ENCODE results near the gene CDYL2.
"Not testable (repeated sequence)": the region's sequence is repeated elsewhere in the genome, so short reads cannot be mapped to it uniquely, and the experiment has no call there.

The CDYL2 gene

GRCh38 chr16:80655751-80656150 is 148.6 kb downstream of the CDYL2 start:
- TF ChIP-seq, protein P1, sequence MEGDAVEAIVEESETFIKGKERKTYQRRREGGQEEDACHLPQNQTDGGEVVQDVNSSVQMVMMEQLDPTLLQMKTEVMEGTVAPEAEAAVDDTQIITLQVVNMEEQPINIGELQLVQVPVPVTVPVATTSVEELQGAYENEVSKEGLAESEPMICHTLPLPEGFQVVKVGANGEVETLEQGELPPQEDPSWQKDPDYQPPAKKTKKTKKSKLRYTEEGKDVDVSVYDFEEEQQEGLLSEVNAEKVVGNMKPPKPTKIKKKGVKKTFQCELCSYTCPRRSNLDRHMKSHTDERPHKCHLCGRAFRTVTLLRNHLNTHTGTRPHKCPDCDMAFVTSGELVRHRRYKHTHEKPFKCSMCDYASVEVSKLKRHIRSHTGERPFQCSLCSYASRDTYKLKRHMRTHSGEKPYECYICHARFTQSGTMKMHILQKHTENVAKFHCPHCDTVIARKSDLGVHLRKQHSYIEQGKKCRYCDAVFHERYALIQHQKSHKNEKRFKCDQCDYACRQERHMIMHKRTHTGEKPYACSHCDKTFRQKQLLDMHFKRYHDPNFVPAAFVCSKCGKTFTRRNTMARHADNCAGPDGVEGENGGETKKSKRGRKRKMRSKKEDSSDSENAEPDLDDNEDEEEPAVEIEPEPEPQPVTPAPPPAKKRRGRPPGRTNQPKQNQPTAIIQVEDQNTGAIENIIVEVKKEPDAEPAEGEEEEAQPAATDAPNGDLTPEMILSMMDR (IDR thresholded peaks at IDR 0.05; ENCODE audit: extremely low read depth, insufficient read depth, missing control alignments): no peak
- in situ Hi-C loops (cut with MboI; ENCODE audit: low pct_unique_long_range_greater_than_20kb, low sequenced_read_pairs, unreplicated experiment): no loop called here

GRCh38 chr16:80654094-80654862 is 150.1 kb downstream of the CDYL2 start:
- TF ChIP-seq, protein P1 (IDR thresholded peaks at IDR 0.05; ENCODE audit: extremely low read depth, insufficient read depth, missing control alignments): no peak
- in situ Hi-C loops (cut with MboI; ENCODE audit: low pct_unique_long_range_greater_than_20kb, low sequenced_read_pairs, unreplicated experiment): no loop called here

More at GRCh38 chr16:80655751-80656150, 148.6 kb downstream of the CDYL2 start:
- DNase-seq (ENCODE audit: low spot score): no peak

DNA sequence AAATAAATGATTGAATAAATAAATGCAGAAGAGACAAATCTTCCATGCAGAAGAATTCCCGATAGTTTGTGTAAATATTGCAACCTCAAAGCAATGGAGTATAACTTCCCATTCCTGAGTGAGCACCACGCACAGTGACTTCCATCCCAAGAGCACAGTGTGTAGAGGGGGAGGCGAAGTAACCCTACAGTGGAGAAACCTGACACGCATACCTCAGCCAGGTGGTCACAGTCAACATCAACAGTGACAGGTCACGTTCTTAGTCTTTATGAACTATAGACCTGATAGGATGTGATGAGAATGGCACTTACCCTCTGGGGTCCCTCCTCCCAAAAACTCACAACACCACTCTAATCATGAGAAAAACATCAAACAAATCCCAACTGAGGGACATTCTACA is 152.0 kb downstream of the CDYL2 start:
- TF ChIP-seq, protein P1 (IDR thresholded peaks at IDR 0.05; ENCODE audit: extremely low read depth, insufficient read depth, missing control alignments): no peak
- in situ Hi-C loops (cut with MboI; ENCODE audit: low pct_unique_long_range_greater_than_20kb, low sequenced_read_pairs, unreplicated experiment): no loop called here
- no peak for DNase-seq (ENCODE audit: low spot score)

More at GRCh38 chr16:80654094-80654862, 150.1 kb downstream of the CDYL2 start:
- DNase-seq (ENCODE audit: low spot score): no peak

- DNase-seq (ENCODE audit: low spot score); in situ Hi-C loops (cut with MboI; ENCODE audit: low pct_unique_long_range_greater_than_20kb, low sequenced_read_pairs, unreplicated experiment): not testable (repeated sequence)
Measured at GRCh38 chr16:80650281-80650680, 154.1 kb downstream of the CDYL2 start.

- in situ Hi-C loops (cut with MboI; ENCODE audit: low pct_unique_long_range_greater_than_20kb, low sequenced_read_pairs, unreplicated experiment): no loop called here
- TF ChIP-seq, protein P1 (IDR thresholded peaks at IDR 0.05; ENCODE audit: extremely low read depth, insufficient read depth, missing control alignments): no peak
- DNase-seq (ENCODE audit: low spot score): no peak
Measured at GRCh38 chr16:80640316-80640715, 164.1 kb downstream of the CDYL2 start.

- TF ChIP-seq, protein P1 (IDR thresholded peaks at IDR 0.05; ENCODE audit: extremely low read depth, insufficient read depth, missing control alignments): no peak
- in situ Hi-C loops (cut with MboI; ENCODE audit: low pct_unique_long_range_greater_than_20kb, low sequenced_read_pairs, unreplicated experiment): no loop called here
- no peak for DNase-seq (ENCODE audit: low spot score)
Measured at GRCh38 chr16:80639636-80640035, 164.8 kb downstream of the CDYL2 start.

DNA sequence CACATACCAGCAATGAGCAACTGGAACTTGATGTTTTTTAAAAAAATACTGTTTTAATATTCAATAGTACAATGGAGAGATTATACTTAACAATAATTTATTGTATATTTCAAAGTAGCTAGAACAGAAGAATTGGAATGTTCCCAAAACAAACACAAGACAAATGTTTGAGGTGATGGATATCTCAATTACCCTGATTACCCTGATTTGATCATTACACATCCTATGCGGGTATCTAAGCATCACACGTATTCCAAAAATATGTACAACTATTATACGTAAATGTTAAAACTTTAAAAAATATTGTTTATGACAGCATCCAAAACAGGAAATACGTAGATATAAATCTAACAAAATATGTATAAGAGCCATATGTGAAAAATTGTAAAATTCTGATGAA is 166.8 kb downstream of the CDYL2 start:
- DNase-seq (ENCODE audit: low spot score): no peak
- in situ Hi-C loops (cut with MboI; ENCODE audit: low pct_unique_long_range_greater_than_20kb, low sequenced_read_pairs, unreplicated experiment): no loop called here
- TF ChIP-seq, protein P1 (IDR thresholded peaks at IDR 0.05; ENCODE audit: extremely low read depth, insufficient read depth, missing control alignments): no peak

Measured in GM13977 (cell line).